ENCODE data around the gene ASGR2.

Gene ASGR2

GRCh38 chr17:7136266-7136877 is 21.8 kb upstream of the ASGR2 start:
- TF ChIP-seq NFRKB (IDR thresholded peaks at IDR 0.05) (no peak), L3MBTL2 (conservative IDR thresholded peaks at IDR 0.05) (no peak), PKNOX1 (IDR thresholded peaks at IDR 0.05) (no peak), SUZ12 (IDR thresholded peaks at IDR 0.05) (no peak), CTBP1 (IDR thresholded peaks at IDR 0.05; ENCODE audit: borderline replicate concordance) (no peak), ZNF384 (IDR thresholded peaks at IDR 0.05) (peak; percentile 93; the same call in 1 of the 2 replicates)
- ChIA-PET POLR2A (interaction anchor here (0.9 to 1.6 kb wide), 2 partner anchors 41 to 90 kb away, joined by 4 read pairs; no protein-coding TSS in a partner anchor), CTCF (interaction anchor here (0.5 to 1.9 kb wide), 8 partner anchors 10 to 99 kb away, joined by 3 to 16 read pairs (median 4); no protein-coding TSS in a partner anchor)
- DNase-seq (ENCODE audit: extremely low spot score), result peak; percentile 59

GRCh38 chr17:7133916-7134315 is 19.3 kb upstream of the ASGR2 start:
- DNase-seq (ENCODE audit: extremely low spot score), result no peak
- ChIA-PET POLR2A (interaction anchor here (1.0 to 1.2 kb wide), 2 partner anchors 88 to 98 kb away, joined by 4 to 5 read pairs; partner anchors contain the start of gene SLC16A13), CTCF (interaction anchor here (1.0 to 2.1 kb wide), 4 partner anchors 44 to 88 kb away, joined by 3 to 12 read pairs (median 6); no protein-coding TSS in a partner anchor)
- TF ChIP-seq SUZ12 (IDR thresholded peaks at IDR 0.05), result no peak
- no peak for TF ChIP-seq L3MBTL2 (conservative IDR thresholded peaks at IDR 0.05)

GRCh38 chr17:7133424-7133823 is 18.8 kb upstream of the ASGR2 start:
- ChIA-PET CTCF (interaction anchor here (0.7 to 2.1 kb wide), 7 partner anchors 44 to 469 kb away, joined by 3 to 12 read pairs (median 5); no protein-coding TSS in a partner anchor), POLR2A (interaction anchor here (1.0 to 1.2 kb wide), 2 partner anchors 88 to 98 kb away, joined by 4 to 5 read pairs; partner anchors contain the start of gene SLC16A13)
- DNase-seq (ENCODE audit: extremely low spot score), result no peak
- TF ChIP-seq LEF1 (IDR thresholded peaks at IDR 0.05; ENCODE audit: borderline replicate concordance) (no peak), ZNF384 (IDR thresholded peaks at IDR 0.05) (no peak), SUZ12 (IDR thresholded peaks at IDR 0.05) (no peak), SP1 (IDR thresholded peaks at IDR 0.05) (no peak), FOXK2 (IDR thresholded peaks at IDR 0.05) (no peak), ARNT (IDR thresholded peaks at IDR 0.05) (no peak), BHLHE40 (IDR thresholded peaks at IDR 0.05; ENCODE audit: borderline replicate concordance) (no peak), PKNOX1 (IDR thresholded peaks at IDR 0.05) (no peak), HDGF (IDR thresholded peaks at IDR 0.05; ENCODE audit: borderline replicate concordance) (no peak), TARDBP (IDR thresholded peaks at IDR 0.05) (no peak), NFRKB (IDR thresholded peaks at IDR 0.05) (no peak), FOXM1 (IDR thresholded peaks at IDR 0.05; ENCODE audit: borderline replicate concordance) (no peak)

GRCh38 chr17:7132511-7133094 is 18.0 kb upstream of the ASGR2 start:
- no peak for DNase-seq (ENCODE audit: extremely low spot score)
- CTCF ChIA-PET, result interaction anchor here (0.9 to 2.1 kb wide), 4 partner anchors 12 to 87 kb away, joined by 3 to 7 read pairs (median 3); no protein-coding TSS in a partner anchor
- POLR2A ChIA-PET, result no interaction called here
- no peak for TF ChIP-seq ARNT (IDR thresholded peaks at IDR 0.05)
- no peak for TF ChIP-seq HDGF (IDR thresholded peaks at IDR 0.05; ENCODE audit: borderline replicate concordance)
- no peak for TF ChIP-seq SP1 (IDR thresholded peaks at IDR 0.05)
- no peak for TF ChIP-seq L3MBTL2 (conservative IDR thresholded peaks at IDR 0.05)
- no peak for TF ChIP-seq SUZ12 (IDR thresholded peaks at IDR 0.05)
- no peak for TF ChIP-seq PKNOX1 (IDR thresholded peaks at IDR 0.05)
- no peak for TF ChIP-seq FOXK2 (IDR thresholded peaks at IDR 0.05)
- TF ChIP-seq ELF4 (IDR thresholded peaks at IDR 0.05), result no peak
- no peak for TF ChIP-seq LEF1 (IDR thresholded peaks at IDR 0.05; ENCODE audit: borderline replicate concordance)
- TF ChIP-seq FOXA1 (IDR thresholded peaks at IDR 0.05), result no peak

- TF ChIP-seq SP1 (IDR thresholded peaks at IDR 0.05) (no peak), LEF1 (IDR thresholded peaks at IDR 0.05; ENCODE audit: borderline replicate concordance) (no peak), L3MBTL2 (conservative IDR thresholded peaks at IDR 0.05) (no peak), FOXA1 (IDR thresholded peaks at IDR 0.05) (no peak)
- DNase-seq (ENCODE audit: extremely low spot score), result no peak
- POLR2A ChIA-PET, result no interaction called here
- CTCF ChIA-PET, result interaction anchor here (1.1 kb wide), 1 partner anchor 79 kb away, joined by 3 read pairs; no protein-coding TSS in a partner anchor
Measured at GRCh38 chr17:7131423-7131791, 16.8 kb upstream of the ASGR2 start.

GRCh38 chr17:7130621-7131422 is 16.2 kb upstream of the ASGR2 start:
- POLR2A ChIA-PET, result no interaction called here
- TF ChIP-seq PKNOX1 (IDR thresholded peaks at IDR 0.05) (no peak), FOXK2 (IDR thresholded peaks at IDR 0.05) (no peak), SP1 (IDR thresholded peaks at IDR 0.05) (no peak), ELF4 (IDR thresholded peaks at IDR 0.05) (no peak), NFRKB (IDR thresholded peaks at IDR 0.05) (no peak), TARDBP (IDR thresholded peaks at IDR 0.05) (no peak), LEF1 (IDR thresholded peaks at IDR 0.05; ENCODE audit: borderline replicate concordance) (no peak), ARNT (IDR thresholded peaks at IDR 0.05) (no peak), BHLHE40 (IDR thresholded peaks at IDR 0.05; ENCODE audit: borderline replicate concordance) (no peak), FOXM1 (IDR thresholded peaks at IDR 0.05; ENCODE audit: borderline replicate concordance) (no peak), SUZ12 (IDR thresholded peaks at IDR 0.05) (no peak)
- DNase-seq (ENCODE audit: extremely low spot score), result no peak
- CTCF ChIA-PET, result no interaction called here
